Measurements from ENCODE around the gene FTO.

FTO gene

GRCh38 chr16:54048586-54049495 lies 344.9 kb downstream of the FTO start:
- Histone ChIP-seq H3K9me3 (no peaks in the 10 kb centered on the region), H3K4me1 (peaks cover 0 to 6% (median 0%) of the 10 kb centered on the region in 4 donors), H3K36me3 (peaks cover 0 to 4% (median 0%) of the 10 kb centered on the region in 3 donors), H3K27ac (no peak overlapping the region), H3K4me3 (no peak overlapping the region), H3K27me3 (no peaks in the 10 kb centered on the region)
- no peak for DNase-seq
- no peak for TF ChIP-seq CTCF (IDR thresholded peaks at IDR 0.05)
- intact Hi-C loops (cut with DNase I; ENCODE audit: low total_unique reads), result no loop called here

- H3K27ac ChIP-seq, result no peak overlapping the region
- no peaks in the 10 kb centered on the region for H3K9me3 ChIP-seq
- no peak for TF ChIP-seq CTCF (IDR thresholded peaks at IDR 0.05)
- peaks cover 0 to 6% (median 0%) of the 10 kb centered on the region in 4 donors for H3K4me1 ChIP-seq
- intact Hi-C loops (cut with DNase I; ENCODE audit: low total_unique reads), result no loop called here
- H3K4me3 ChIP-seq, result no peak overlapping the region
- DNase-seq, result no peak
- peaks cover 0 to 8% (median 0%) of the 10 kb centered on the region in 3 donors for H3K36me3 ChIP-seq
- no peaks in the 10 kb centered on the region for H3K27me3 ChIP-seq
Observed at GRCh38 chr16:54049591-54050458, 345.9 kb downstream of the FTO start.

- no peaks in the 10 kb centered on the region for H3K27me3 ChIP-seq
- no peak overlapping the region for H3K4me3 ChIP-seq
- TF ChIP-seq CTCF (IDR thresholded peaks at IDR 0.05), result no peak
- no peak overlapping the region for H3K27ac ChIP-seq
- H3K9me3 ChIP-seq, result no peaks in the 10 kb centered on the region
- no peak for DNase-seq
- H3K4me1 ChIP-seq, result peaks cover 0 to 6% (median 0%) of the 10 kb centered on the region in 4 donors
- peaks cover 0 to 8% (median 0%) of the 10 kb centered on the region in 3 donors for H3K36me3 ChIP-seq
- intact Hi-C loops (cut with DNase I; ENCODE audit: low total_unique reads), result no loop called here
Observed at GRCh38 chr16:54050459-54051210, 346.7 kb downstream of the FTO start.

- H3K27ac ChIP-seq, result no peak overlapping the region
- peaks cover 0 to 6% (median 0%) of the 10 kb centered on the region in 4 donors for H3K4me1 ChIP-seq
- no peak for DNase-seq
- H3K36me3 ChIP-seq, result peaks cover 0 to 8% (median 0%) of the 10 kb centered on the region in 3 donors
- no peak for TF ChIP-seq CTCF (IDR thresholded peaks at IDR 0.05)
- no peak overlapping the region for H3K4me3 ChIP-seq
- no peaks in the 10 kb centered on the region for H3K27me3 ChIP-seq
- intact Hi-C loops (cut with DNase I; ENCODE audit: low total_unique reads), result no loop called here
- H3K9me3 ChIP-seq, result no peaks in the 10 kb centered on the region
Observed at GRCh38 chr16:54051821-54052220, 347.9 kb downstream of the FTO start.

- Histone ChIP-seq H3K36me3 (peaks cover 0 to 8% (median 0%) of the 10 kb centered on the region in 3 donors), H3K27ac (no peak overlapping the region), H3K4me3 (no peak overlapping the region), H3K9me3 (no peaks in the 10 kb centered on the region), H3K4me1 (peaks cover 0 to 6% (median 0%) of the 10 kb centered on the region in 4 donors), H3K27me3 (no peaks in the 10 kb centered on the region)
- no peak for TF ChIP-seq CTCF (IDR thresholded peaks at IDR 0.05)
- DNase-seq, result no peak
- intact Hi-C loops (cut with DNase I; ENCODE audit: low total_unique reads), result no loop called here
Observed at GRCh38 chr16:54052271-54052670, 348.3 kb downstream of the FTO start.
